HEK293T (cell line): Measurements from ENCODE around the gene ANKS1B.

Source experiments
- ARNT ChIP-seq: fragments of 450-650 bp; IDR thresholded peaks from 2 replicates; pipeline ENCODE4 v1.6.1; 2017; ENCODE audit warnings: mild to moderate bottlenecking
- BHLHE40 ChIP-seq: fragments of 450-650 bp; IDR thresholded peaks from 2 replicates; pipeline ENCODE4 v1.6.1; 2016; ENCODE audit warnings: mild to moderate bottlenecking, moderate library complexity, borderline replicate concordance
- CTBP1 ChIP-seq: fragments of 450-650 bp; IDR thresholded peaks from 2 replicates; pipeline ENCODE4 v1.6.1; 2016; ENCODE audit warnings: borderline replicate concordance
- SP1 ChIP-seq: fragments of 450-650 bp; IDR thresholded peaks from 2 replicates; pipeline ENCODE4 v1.6.1; 2017
- SUZ12 ChIP-seq: fragments of 450-650 bp; IDR thresholded peaks from 2 replicates; pipeline ENCODE4 v1.6.1; 2016; ENCODE audit warnings: mild to moderate bottlenecking
- ZNF384 ChIP-seq: fragments of 450-650 bp; IDR thresholded peaks from 2 replicates; pipeline ENCODE4 v1.6.1; 2016
- TF ChIP-seq, protein P1 (sequence below): fragments of 450-650 bp; IDR thresholded peaks from 2 replicates; pipeline ENCODE4 v1.6.1; 2016

DNA sequence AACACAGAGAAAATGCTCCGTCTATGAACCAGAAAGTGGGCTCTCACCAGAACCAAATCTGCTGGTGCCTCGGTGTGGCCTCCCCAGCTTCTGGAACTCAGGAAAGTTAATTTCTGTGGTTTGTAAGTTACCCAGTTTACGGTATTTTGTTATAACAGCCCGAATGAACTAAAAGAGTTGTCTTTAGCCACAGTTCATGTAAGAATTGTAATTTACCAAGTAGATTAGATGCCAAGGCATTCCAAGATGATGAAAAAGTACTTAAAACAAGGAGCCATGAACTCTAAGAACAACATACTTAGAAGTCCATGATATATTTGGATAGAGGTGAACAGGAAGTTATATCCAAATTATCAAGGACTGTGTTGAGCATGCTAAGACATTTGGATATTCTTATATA, 597.1 kb downstream of the ANKS1B start:
- no peak for TF ChIP-seq SUZ12
- TF ChIP-seq, protein P1, sequence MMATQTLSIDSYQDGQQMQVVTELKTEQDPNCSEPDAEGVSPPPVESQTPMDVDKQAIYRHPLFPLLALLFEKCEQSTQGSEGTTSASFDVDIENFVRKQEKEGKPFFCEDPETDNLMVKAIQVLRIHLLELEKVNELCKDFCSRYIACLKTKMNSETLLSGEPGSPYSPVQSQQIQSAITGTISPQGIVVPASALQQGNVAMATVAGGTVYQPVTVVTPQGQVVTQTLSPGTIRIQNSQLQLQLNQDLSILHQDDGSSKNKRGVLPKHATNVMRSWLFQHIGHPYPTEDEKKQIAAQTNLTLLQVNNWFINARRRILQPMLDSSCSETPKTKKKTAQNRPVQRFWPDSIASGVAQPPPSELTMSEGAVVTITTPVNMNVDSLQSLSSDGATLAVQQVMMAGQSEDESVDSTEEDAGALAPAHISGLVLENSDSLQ: no peak
- no peak for TF ChIP-seq ZNF384
- no peak for TF ChIP-seq BHLHE40
- TF ChIP-seq CTBP1: no peak
- no peak for TF ChIP-seq ARNT
- TF ChIP-seq SP1: no peak
